Astrocyte of the cerebellum (primary cell): ENCODE results near the gene MYH7B.

Experiments
- DNase-seq: peaks from one replicate; pipeline ENCODE4 v3.0.0-alpha.2; 2011; ENCODE audit warnings: low read depth
- H3K4me3 ChIP-seq: 2 replicates; pipeline ENCODE4 v1.5.1; 2011; ENCODE audit warnings: mild to moderate bottlenecking, low read depth, low read length, moderate library complexity
- in situ Hi-C: cut with HindIII; loops from 2 replicates; pipeline ENCODE4 v1.10.0; 2017; ENCODE audit warnings: low sequenced_read_pairs
- TF ChIP-seq, protein P1 (sequence below): IDR thresholded peaks from 2 replicates; pipeline ENCODE4 v1.5.1; 2012; ENCODE audit warnings: low read length, low read depth, moderate library complexity, mild to moderate bottlenecking; ENCODE audit errors: missing control alignments

Gene MYH7B

DNA sequence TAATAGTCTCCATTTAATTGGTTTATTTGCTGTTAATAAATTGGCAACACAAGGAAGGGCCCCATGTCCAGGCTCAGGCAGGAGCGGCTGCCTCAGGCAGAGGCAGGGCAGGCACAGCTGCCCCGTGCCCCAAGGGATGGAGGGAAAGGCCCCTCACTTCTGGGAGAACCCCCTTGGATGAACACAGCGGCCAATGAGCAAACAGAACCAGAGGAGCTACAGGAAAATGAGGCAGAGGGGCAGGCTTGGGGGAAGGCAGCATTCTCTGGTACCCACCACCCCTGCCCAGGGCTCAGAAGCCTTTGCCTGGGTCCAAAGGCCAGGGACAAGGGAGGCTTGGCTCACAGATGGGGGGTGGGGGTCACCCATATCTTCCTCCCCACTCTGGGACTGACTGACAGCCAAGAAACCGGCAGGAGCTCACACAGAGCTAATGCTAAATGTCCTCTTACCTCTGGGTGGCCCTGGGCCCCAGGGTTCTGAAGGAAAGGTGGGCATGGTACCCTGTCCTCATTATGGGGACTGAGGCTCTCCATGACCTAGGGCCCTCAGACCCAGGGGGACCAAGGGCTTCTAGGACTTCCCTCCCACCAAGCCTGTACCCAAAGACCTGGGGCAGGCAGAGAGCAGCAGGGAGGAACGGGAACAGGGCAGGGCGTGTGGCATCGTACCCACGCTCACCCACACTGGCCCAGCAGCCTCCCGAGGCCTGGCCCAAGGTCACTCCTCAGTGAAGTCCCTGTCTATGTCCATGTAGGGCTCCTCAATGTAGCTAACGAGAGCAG, 47.0 kb downstream of the MYH7B start:
- TF ChIP-seq, protein P1, sequence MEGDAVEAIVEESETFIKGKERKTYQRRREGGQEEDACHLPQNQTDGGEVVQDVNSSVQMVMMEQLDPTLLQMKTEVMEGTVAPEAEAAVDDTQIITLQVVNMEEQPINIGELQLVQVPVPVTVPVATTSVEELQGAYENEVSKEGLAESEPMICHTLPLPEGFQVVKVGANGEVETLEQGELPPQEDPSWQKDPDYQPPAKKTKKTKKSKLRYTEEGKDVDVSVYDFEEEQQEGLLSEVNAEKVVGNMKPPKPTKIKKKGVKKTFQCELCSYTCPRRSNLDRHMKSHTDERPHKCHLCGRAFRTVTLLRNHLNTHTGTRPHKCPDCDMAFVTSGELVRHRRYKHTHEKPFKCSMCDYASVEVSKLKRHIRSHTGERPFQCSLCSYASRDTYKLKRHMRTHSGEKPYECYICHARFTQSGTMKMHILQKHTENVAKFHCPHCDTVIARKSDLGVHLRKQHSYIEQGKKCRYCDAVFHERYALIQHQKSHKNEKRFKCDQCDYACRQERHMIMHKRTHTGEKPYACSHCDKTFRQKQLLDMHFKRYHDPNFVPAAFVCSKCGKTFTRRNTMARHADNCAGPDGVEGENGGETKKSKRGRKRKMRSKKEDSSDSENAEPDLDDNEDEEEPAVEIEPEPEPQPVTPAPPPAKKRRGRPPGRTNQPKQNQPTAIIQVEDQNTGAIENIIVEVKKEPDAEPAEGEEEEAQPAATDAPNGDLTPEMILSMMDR, result no peak
- no peak overlapping the region for H3K4me3 ChIP-seq
- in situ Hi-C loops, result no loop called here
- DNase-seq, result no peak

DNA sequence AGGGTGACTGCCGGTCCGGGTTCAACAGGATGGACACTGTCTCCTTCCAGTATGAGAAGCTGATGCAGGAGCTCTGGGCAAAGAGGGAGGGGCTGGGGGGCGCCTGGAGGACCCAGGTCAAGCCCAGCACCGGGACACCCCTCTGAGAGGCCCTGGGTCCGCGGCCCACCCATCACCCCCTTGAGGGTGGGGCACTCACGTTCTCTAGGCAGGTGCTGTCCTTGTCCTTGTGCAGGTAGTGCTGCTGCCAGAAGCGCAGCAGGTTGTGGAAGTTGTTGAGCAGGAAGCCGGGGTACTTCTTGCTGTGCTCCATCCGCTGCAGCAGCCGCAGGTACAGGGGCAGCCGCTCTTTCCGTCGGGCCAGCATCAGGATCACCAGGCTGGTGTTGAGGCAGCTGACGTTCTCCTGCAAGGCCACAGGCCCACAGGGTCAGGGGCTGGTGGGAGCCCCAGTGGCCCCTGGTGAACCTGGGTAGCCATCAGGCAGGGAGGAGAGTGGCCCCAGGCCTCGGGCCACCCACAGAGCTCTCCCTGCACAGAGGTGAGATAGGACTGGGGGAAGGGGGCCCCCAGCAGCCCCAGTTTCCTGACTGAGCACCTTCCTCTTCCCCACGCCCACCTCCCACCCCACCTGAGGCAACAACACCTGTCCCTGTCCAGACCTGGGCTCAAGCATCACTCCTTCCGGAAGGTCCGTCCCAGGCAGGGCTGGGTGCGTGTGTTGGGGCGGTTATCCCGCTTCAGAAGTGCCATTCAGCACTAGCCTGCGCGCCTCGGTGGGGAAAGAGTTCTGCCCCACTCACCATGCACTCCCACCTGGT, 47.8 kb downstream of the MYH7B start:
- DNase-seq, result no peak

DNA sequence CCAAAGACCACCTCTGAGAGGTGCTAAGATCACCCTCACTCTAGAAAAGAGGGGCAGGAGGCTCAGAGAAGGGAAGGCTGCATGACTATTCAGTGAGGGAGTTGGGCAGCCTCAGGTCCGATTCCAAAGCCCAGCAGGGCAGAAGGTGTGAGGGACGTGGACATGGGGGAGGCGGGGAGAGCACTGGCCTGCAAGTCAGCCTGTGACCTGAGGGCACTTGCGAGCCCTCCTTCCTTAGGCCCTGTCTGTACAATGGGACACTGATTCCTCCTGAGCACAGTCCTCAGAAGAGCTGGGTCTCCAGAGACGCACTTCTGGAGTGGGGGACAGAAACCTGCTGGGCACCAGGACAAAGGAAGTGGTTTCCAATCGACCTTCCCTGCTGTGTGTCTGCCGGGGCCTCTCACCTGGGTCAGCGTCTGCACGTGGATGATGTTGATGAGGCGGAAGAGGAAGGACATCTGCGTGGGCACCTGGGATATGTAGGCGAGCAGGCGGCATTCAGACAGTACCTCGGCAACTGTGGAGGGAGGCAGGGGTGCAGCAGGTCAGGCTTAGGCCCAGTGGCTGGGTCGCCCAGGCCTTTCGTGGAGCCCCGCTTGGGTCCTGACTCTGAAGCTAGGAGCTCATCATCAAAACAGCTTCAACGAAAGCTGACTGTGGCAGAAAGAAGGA, 48.5 kb downstream of the MYH7B start:
- in situ Hi-C loops, result no loop called here
- H3K4me3 ChIP-seq, result no peak overlapping the region
- TF ChIP-seq, protein P1, result no peak
- no peak for DNase-seq

More for the DNA sequence above, 47.8 kb downstream of the MYH7B start:
- TF ChIP-seq, protein P1, result no peak
- no peak overlapping the region for H3K4me3 ChIP-seq
- in situ Hi-C loops, result no loop called here

DNA sequence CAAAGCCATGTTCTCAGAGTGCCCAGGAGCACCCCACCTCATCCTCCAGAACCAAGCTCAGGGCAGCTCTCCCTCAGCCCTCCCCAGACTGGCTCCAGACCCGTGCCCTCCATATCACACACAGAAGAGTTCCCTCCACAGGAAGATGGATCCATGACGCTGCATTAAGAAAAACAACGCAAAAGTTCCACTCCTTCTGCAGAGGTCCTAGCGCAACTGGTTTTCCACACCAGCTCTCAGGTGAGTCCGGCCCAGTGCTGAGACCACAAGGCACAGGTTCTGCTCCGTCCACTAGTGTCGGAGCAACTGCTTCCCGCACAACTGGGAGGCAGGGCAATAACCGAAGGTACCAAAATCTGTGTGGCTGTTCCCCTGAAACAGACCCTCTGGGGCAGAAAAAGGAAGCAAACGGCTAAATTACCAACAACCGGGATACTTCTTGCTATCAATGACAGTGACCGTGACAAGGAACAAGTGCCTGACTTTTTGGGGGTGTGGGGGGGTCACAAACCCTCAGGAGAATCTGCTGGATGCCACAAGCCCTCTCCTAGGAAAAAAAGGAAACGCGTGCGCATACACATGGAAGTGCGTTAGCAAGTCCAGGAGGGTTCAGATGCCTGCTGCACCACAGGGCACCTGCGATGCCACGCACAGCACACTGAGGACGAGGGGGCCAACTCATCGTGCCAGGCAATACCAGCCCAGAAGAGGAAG, 49.2 kb downstream of the MYH7B start:
- in situ Hi-C loops, result no loop called here
- TF ChIP-seq, protein P1, result no peak
- H3K4me3 ChIP-seq, result no peak overlapping the region

More for the DNA sequence above, 49.2 kb downstream of the MYH7B start:
- DNase-seq, result no peak
